Keratinocyte (primary cell): ENCODE data around the gene QRICH2. TPM values are rescaled to one million over a fixed set of nuclear protein-coding genes. Genes with fewer than 3 reads are reported as not detected.

Source experiments
- DNase-seq: peaks from one replicate; pipeline ENCODE4 v3.0.0-alpha.2; 2011; ENCODE audit warnings: low read depth, missing footprints, low spot score
- FAIRE-seq: peaks from 2 replicates; lab custom pipeline; 2011; peaks lifted over from hg19 to GRCh38; lab: Jason Lieb, UNC
- H2AFZ ChIP-seq: 2 replicates; pipeline ENCODE4 v1.6.0; 2012; ENCODE audit warnings: low read length, control low read depth, inconsistent platforms; ENCODE audit not compliant: control insufficient read depth
- H3K27ac ChIP-seq: 2 replicates; pipeline ENCODE4 v1.5.1; 2011; ENCODE audit warnings: low read length; ENCODE audit not compliant: control insufficient read depth, insufficient read depth
- H3K27me3 ChIP-seq: 3 replicates; pipeline ENCODE4 v1.6.0; 2011; ENCODE audit warnings: low read length; ENCODE audit not compliant: control insufficient read depth, insufficient read depth; ENCODE audit errors: extremely low read depth
- H3K36me3 ChIP-seq, 2 experiments: 2 replicates in 1 of 2; 3 replicates in 1 of 2; pipeline ENCODE4 v1.5.1; 2011; ENCODE audit warnings: low read length in 2 of 2, mild to moderate bottlenecking in 1 of 2; ENCODE audit not compliant: control insufficient read depth in 2 of 2, insufficient read depth in 2 of 2; ENCODE audit errors: extremely low read depth in 1 of 2
- H3K4me1 ChIP-seq: 3 replicates; pipeline ENCODE4 v1.5.1; 2011; ENCODE audit warnings: low read length; ENCODE audit not compliant: control insufficient read depth, insufficient read depth; ENCODE audit errors: extremely low read depth
- H3K4me2 ChIP-seq: 3 replicates; pipeline ENCODE4 v1.6.0; 2011; ENCODE audit warnings: low read depth, low read length; ENCODE audit not compliant: control insufficient read depth, insufficient read depth; ENCODE audit errors: extremely low read depth
- H3K4me3 ChIP-seq, 3 experiments: fragments of 200-600 bp in 1 of 3; sonication (generic) in 1 of 3; 2 replicates in 2 of 3; 3 replicates in 1 of 3; pipeline ENCODE4 v1.5.1; 2011 to 2016; ENCODE audit warnings: low read length in 3 of 3, mild to moderate bottlenecking in 3 of 3, control low read depth in 2 of 3, inconsistent platforms in 1 of 3, low read depth in 1 of 3, mixed read lengths in 1 of 3, mixed run types in 1 of 3, moderate library complexity in 1 of 3; ENCODE audit not compliant: control insufficient read depth in 2 of 3, insufficient read depth in 2 of 3; ENCODE audit errors: extremely low read depth in 1 of 3
- H3K79me2 ChIP-seq: 2 replicates; pipeline ENCODE4 v1.6.0; 2012; ENCODE audit warnings: low read length; ENCODE audit not compliant: control insufficient read depth, insufficient read depth
- H3K9ac ChIP-seq: 3 replicates; pipeline ENCODE4 v1.6.0; 2011; ENCODE audit warnings: low read length; ENCODE audit not compliant: control insufficient read depth, insufficient read depth; ENCODE audit errors: extremely low read depth
- H3K9me1 ChIP-seq: 3 replicates; pipeline ENCODE4 v1.6.0; 2011; ENCODE audit warnings: low read length; ENCODE audit not compliant: control insufficient read depth, insufficient read depth; ENCODE audit errors: extremely low read depth
- H3K9me3 ChIP-seq: 2 replicates; pipeline ENCODE4 v1.5.1; 2012; ENCODE audit warnings: low read depth, low read length; ENCODE audit not compliant: control insufficient read depth
- H4K20me1 ChIP-seq: 3 replicates; pipeline ENCODE4 v1.6.0; 2011; ENCODE audit warnings: low read length; ENCODE audit not compliant: control insufficient read depth, insufficient read depth; ENCODE audit errors: extremely low read depth
- EZH2 ChIP-seq: IDR thresholded peaks from one replicate; pipeline ENCODE4 v1.6.1; 2012; ENCODE audit warnings: inconsistent platforms, mild to moderate bottlenecking, low read length, moderate library complexity
- dilution Hi-C: fragments of 300-500 bp; cut with MboI; formaldehyde crosslinking; loops from one replicate; pipeline ENCODE4 v1.7.0; 2020; ENCODE audit warnings: low sequenced_read_pairs; ENCODE audit not compliant: extremely low pct_ligation_motif_present
- polyA plus RNA-seq, 5 experiments: library from polyadenylated mRNA; depleted of rRNA in 3 of 5; stranded (reverse) in 3 of 5; stranded (forward) in 1 of 5; unstranded in 1 of 5; fragments of >200 nt; gene quantifications; 1 replicate in 1 of 5; 2 replicates in 3 of 5; 3 replicates in 1 of 5; pipeline versions ENCODE4 v1.2.1 to v1.2.3, GENCODE V29; 2011 to 2012; ENCODE audit warnings: missing spikeins in 2 of 5, low read depth in 1 of 5, low replicate concordance in 1 of 5
- TF ChIP-seq, protein P1 (sequence below), 3 experiments: IDR thresholded peaks in 1 of 3; conservative IDR thresholded peaks in 1 of 3; optimal IDR thresholded peaks in 1 of 3; 2 replicates in 2 of 3; 3 replicates in 1 of 3; pipeline versions ENCODE3 to v1.5.1; 2011; ENCODE audit warnings: low read length in 3 of 3, mild to moderate bottlenecking in 3 of 3, moderate library complexity in 2 of 3, control low read depth in 1 of 3, inconsistent platforms in 1 of 3; ENCODE audit not compliant: insufficient read depth in 2 of 3; ENCODE audit errors: extremely low read depth in 1 of 3

Gene QRICH2
- polyA plus RNA-seq, 1 donor (not counting 4 experiments of a cell fraction or from before 2014, with no cell fraction given) = 1.6 TPM

DNA sequence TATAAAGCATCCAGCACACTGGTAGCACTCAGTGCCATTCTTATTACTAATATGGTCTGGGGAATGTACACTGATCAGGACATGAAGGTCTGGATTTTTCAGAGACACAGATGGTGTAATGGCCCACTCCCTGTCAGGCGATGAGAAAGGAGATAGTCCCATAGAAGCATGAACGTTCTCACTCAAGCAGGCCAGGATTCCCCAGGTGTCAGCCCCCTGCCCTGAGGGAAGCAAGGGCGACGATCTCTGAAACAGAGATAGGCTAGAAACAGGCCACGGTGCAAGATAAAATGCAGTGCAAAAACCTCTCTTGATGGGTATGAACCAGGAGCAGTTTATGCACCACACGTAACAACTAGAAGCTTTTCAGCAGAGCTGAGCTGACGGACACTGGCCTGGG is 35.0 kb upstream of the QRICH2 start:
- H3K4me2 ChIP-seq = no peak overlapping the region
- H3K27ac ChIP-seq = no peak overlapping the region
- H3K4me1 ChIP-seq = no peaks in the 10 kb centered on the region
- dilution Hi-C loops = no loop called here
- DNase-seq = no peak
- FAIRE-seq = no peak
- H3K9ac ChIP-seq = no peak overlapping the region
- H3K27me3 ChIP-seq = no peaks in the 10 kb centered on the region
- no peak for TF ChIP-seq EZH2
- TF ChIP-seq, protein P1, sequence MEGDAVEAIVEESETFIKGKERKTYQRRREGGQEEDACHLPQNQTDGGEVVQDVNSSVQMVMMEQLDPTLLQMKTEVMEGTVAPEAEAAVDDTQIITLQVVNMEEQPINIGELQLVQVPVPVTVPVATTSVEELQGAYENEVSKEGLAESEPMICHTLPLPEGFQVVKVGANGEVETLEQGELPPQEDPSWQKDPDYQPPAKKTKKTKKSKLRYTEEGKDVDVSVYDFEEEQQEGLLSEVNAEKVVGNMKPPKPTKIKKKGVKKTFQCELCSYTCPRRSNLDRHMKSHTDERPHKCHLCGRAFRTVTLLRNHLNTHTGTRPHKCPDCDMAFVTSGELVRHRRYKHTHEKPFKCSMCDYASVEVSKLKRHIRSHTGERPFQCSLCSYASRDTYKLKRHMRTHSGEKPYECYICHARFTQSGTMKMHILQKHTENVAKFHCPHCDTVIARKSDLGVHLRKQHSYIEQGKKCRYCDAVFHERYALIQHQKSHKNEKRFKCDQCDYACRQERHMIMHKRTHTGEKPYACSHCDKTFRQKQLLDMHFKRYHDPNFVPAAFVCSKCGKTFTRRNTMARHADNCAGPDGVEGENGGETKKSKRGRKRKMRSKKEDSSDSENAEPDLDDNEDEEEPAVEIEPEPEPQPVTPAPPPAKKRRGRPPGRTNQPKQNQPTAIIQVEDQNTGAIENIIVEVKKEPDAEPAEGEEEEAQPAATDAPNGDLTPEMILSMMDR (optimal IDR thresholded peaks at IDR 0.05 in 1 of 3, IDR thresholded peaks at IDR 0.05 in 1 of 3, conservative IDR thresholded peaks at IDR 0.05 in 1 of 3; ENCODE audit: extremely low read depth in 1 of 3, insufficient read depth in 2 of 3, low read length in 3 of 3) = no peak
- peaks cover 13 to 21% of the 10 kb centered on the region in 2 experiments for H3K36me3 ChIP-seq
- H3K4me3 ChIP-seq = no peak overlapping the region
- H3K9me3 ChIP-seq = no peaks in the 10 kb centered on the region
- no peak overlapping the region for H2AFZ ChIP-seq
- H3K79me2 ChIP-seq = no peaks in the 10 kb centered on the region
- H3K9me1 ChIP-seq = no peaks in the 10 kb centered on the region
- no peaks in the 10 kb centered on the region for H4K20me1 ChIP-seq

DNA sequence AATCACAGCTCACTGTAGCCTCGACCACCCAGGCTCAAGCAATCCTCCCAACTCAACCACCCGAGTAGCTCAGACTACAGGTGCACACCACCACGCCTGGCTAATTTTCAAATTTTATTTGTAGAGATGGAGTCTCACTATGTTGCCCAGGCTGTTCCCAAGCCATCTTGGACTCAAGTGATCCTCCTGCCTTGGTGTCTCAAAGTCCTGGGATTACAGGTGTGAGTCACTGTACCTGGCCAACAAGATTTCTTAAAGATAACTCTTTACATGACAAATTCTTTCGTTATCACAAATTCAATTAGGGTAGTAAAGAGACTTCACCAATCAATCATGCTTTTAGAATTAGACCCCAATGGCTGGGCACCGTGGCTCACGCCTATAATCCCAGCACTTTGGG is 33.2 kb upstream of the QRICH2 start:
- Histone ChIP-seq H3K27me3 (no peaks in the 10 kb centered on the region), H3K36me3 (peaks cover 13% of the 10 kb centered on the region in 2 experiments), H3K9ac (no peak overlapping the region), H3K9me1 (no peaks in the 10 kb centered on the region), H3K4me1 (no peaks in the 10 kb centered on the region), H3K4me3 (no peak overlapping the region), H2AFZ (no peak overlapping the region), H3K4me2 (no peak overlapping the region), H3K79me2 (peaks cover 6% of the 10 kb centered on the region), H3K27ac (no peak overlapping the region), H3K9me3 (no peaks in the 10 kb centered on the region), H4K20me1 (no peaks in the 10 kb centered on the region)
- dilution Hi-C loops = no loop called here
- no peak for FAIRE-seq
- no peak for TF ChIP-seq EZH2
- TF ChIP-seq, protein P1 (optimal IDR thresholded peaks at IDR 0.05 in 1 of 3, IDR thresholded peaks at IDR 0.05 in 1 of 3, conservative IDR thresholded peaks at IDR 0.05 in 1 of 3; ENCODE audit: extremely low read depth in 1 of 3, insufficient read depth in 2 of 3, low read length in 3 of 3) = no peak
- no peak for DNase-seq
